HL-60 (cell line): ENCODE results near the gene NOP9.

Experiments
- DNase-seq, 2 experiments: peaks; one replicate each; pipeline ENCODE4 v3.0.0-alpha.2; 2010 to 2020; ENCODE audit warnings: low read depth in 1 of 2, low spot score in 1 of 2
- H3K27ac ChIP-seq: fragments of 250-450 bp; sonication (Bioruptor Pico); replicated peaks from 2 replicates; pipeline ENCODE4 v1.5.1; 2020; ENCODE audit warnings: mild to moderate bottlenecking, moderate library complexity
- H3K27me3 ChIP-seq: fragments of 250-450 bp; sonication (Bioruptor Pico); 2 replicates; pipeline ENCODE4 v1.5.1; 2021; ENCODE audit warnings: mild to moderate bottlenecking, moderate library complexity; ENCODE audit not compliant: insufficient read depth, poor library complexity, severe bottlenecking
- H3K4me3 ChIP-seq: replicated peaks from 2 replicates; pipeline ENCODE4 v1.5.1; 2011; ENCODE audit warnings: mild to moderate bottlenecking, control low read depth, low read length; ENCODE audit not compliant: insufficient read depth
- CTCF ChIP-seq: IDR thresholded peaks from one replicate; pipeline ENCODE4 v1.5.1; 2011; ENCODE audit warnings: low read length, control low read depth, inconsistent platforms; ENCODE audit not compliant: insufficient read depth
- GABPA ChIP-seq: IDR thresholded peaks from 2 replicates; pipeline ENCODE4 v1.6.1; 2012; ENCODE audit warnings: low read depth
- POLR2AphosphoS5 ChIP-seq: IDR thresholded peaks from 2 replicates; pipeline ENCODE4 v1.6.1; 2012; ENCODE audit warnings: low read depth
- REST ChIP-seq: IDR thresholded peaks from 2 replicates; pipeline ENCODE4 v1.6.1; 2012; ENCODE audit warnings: low read depth; ENCODE audit not compliant: insufficient replicate concordance
- SPI1 ChIP-seq: IDR thresholded peaks from 2 replicates; pipeline ENCODE4 v1.6.1; 2012; ENCODE audit warnings: low read depth, mild to moderate bottlenecking, borderline replicate concordance

Gene NOP9

GRCh38 chr14:24308342-24309124 is 8.9 kb downstream of the NOP9 start:
- Histone ChIP-seq H3K27ac (no peak overlapping the region), H3K4me3 (no peak overlapping the region), H3K27me3 (no peaks in the 10 kb centered on the region)
- TF ChIP-seq GABPA (no peak), POLR2AphosphoS5 (no peak), SPI1 (no peak), REST (no peak), CTCF (no peak)
- DNase-seq = no peak

GRCh38 chr14:24309538-24310264 is 10.1 kb downstream of the NOP9 start, which contains the start of gene LTB4R2:
Gene LTB4R2 (plus strand): TSS chr14:24310140. CDS start chr14:24310665, 525 bp downstream.
- no peak for DNase-seq
- TF ChIP-seq SPI1 = no peak
- no peak for TF ChIP-seq GABPA
- no peak for TF ChIP-seq CTCF
- TF ChIP-seq REST = no peak
- 0 out of 2 replicates have a peak, but pooled peaks have one; percentile 15 for TF ChIP-seq POLR2AphosphoS5
- peak within 1 kb of the TSS; percentile 93 for H3K27ac ChIP-seq
- peak within 1 kb of the TSS; percentile 47 for H3K4me3 ChIP-seq
- H3K27me3 ChIP-seq = no peaks in the 10 kb centered on the region

GRCh38 chr14:24310265-24310645 is 10.6 kb downstream of the NOP9 start:
- no peak for DNase-seq
- TF ChIP-seq POLR2AphosphoS5 (no peak), GABPA (no peak), CTCF (no peak), REST (no peak), SPI1 (no peak)
- peak overlapping the region; percentile 93 for H3K27ac ChIP-seq
- H3K27me3 ChIP-seq = no peaks in the 10 kb centered on the region
- H3K4me3 ChIP-seq = peak overlapping the region; percentile 47
